NCI-H2029 treated with DMSO at 0.1 percent for 48 hours (cell line): Measurements from ENCODE around the gene DAGLB.
"Not testable (repeated sequence)": the region's sequence is repeated elsewhere in the genome, so short reads cannot be mapped to it uniquely, and the experiment has no call there.

Experiments
- DNase-seq: peaks from one replicate; lab custom pipeline; 2025; lab: John Stamatoyannopoulos, UW

DAGLB gene

GRCh38 chr7:6398943-6399342 lies 48.8 kb downstream of the DAGLB start:
- DNase-seq: no peak

DNA sequence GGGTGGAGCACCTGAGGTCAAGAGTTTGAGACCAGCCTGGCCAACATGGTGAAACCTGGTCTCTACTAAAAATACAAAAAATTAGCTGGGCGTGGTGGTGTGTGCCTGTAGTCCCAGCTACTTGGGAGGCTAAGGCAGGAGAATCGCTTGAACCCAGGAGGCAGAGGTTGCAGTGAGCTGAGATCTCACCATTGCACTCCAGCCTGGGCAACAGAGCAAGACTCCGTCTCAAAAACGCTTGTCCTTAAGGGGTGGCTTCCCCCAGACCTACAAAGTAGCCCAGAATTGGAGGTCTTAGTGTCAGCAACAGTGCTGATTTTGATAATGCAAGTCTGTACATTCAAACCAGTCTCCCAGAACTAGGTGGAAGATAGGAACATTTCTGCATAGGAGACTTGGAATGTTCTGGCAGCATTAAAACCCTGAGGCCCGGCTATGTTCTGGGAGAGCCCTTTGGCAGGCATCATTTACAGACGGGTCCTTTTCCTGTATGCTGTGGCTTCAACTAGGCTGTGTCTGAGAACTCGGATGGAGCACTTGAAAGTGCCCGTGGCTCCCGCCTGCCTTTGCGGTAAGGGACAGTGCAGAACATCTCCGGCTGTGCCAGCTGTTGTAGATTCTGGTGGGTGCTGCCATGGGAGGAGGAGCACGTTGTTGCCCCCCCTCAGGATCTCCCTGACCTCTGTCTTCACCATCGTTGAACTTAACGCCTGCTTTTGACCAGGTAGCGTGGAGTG lies 49.8 kb downstream of the DAGLB start:
- not testable (repeated sequence) for DNase-seq

GRCh38 chr7:6395898-6396595 lies 51.7 kb downstream of the DAGLB start:
- DNase-seq: no peak

- DNase-seq: no peak
Measured at GRCh38 chr7:6394114-6394513, 53.6 kb downstream of the DAGLB start.

- DNase-seq: no peak
Measured at GRCh38 chr7:6393667-6394056, 54.1 kb downstream of the DAGLB start.

- DNase-seq: no peak
Measured at GRCh38 chr7:6392712-6393666, 54.8 kb downstream of the DAGLB start.

DNA sequence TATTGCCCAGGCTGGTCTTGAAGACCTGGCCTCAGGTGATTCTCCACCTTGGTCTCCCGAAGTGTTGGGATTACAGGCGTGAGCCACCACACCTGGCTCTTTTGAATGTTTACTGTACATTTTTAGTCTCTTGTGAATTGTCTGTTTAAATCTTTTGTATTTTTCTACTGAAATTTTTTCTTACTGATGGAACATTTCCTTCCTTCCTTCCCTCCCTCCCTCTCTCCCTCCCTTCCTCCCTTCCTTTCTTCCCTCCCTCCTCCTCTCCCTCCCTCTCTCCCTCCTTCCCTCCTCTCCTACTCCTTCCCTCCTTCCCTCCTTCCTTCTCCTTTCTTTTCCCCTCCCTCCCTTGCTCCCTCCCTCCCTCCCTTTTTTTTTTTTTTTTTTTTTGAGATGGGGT lies 58.0 kb downstream of the DAGLB start:
- no peak for DNase-seq

GRCh38 chr7:6387734-6388294 lies 59.9 kb downstream of the DAGLB start:
- DNase-seq: no peak

DNA sequence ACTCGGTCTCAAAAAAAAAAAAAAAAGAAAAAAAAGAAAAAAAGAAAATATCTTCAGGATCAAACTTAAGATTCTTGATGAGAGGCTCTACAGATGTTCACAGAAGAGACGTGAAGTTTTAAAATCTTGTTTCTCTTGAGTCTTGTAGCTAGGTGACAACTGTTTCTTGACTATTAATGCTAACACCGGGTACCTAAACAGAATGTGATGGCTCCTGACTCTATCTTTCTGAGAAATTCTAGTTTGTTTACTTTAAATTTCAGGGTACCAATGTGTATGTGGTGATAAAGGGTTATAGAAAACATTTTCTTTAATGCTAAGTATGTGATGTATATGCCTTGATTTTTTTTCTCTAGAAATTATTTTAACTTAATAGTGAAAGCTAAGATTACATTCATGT lies 61.0 kb downstream of the DAGLB start:
- no peak for DNase-seq

GRCh38 chr7:6385909-6386560 lies 61.7 kb downstream of the DAGLB start:
- peak; percentile 6 for DNase-seq

DNA sequence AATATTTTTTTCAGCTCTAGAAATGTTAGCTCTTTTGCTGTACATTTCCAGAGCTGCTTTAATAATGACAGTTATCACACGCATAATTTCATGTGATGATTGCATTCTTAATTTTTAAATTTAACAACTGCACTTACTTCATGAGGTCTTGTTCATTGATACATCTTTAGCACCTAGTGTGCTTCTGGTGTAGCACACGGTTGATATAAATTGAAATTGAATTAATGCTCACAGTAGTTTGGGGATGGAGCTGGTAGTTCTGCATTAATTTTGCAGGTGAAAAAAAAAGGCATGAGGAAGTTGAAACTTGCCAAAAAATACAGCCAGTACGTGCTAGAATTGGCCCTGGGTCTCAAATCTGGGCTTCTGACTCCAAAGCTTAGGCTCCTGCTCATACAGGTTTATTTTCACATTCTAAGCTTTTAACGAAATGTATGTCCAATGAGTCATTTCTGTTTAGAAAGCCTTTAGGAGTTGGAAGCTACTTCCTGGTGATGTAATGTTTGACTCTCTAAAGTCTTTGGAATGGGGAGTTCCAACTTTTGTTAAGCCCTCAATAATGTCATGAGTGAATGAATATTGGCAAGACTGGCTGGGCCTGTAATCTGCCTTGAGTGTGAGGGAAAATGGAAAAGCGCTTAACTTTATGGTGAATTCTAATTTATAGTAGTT lies 62.5 kb downstream of the DAGLB start:
- peak; percentile 16 for DNase-seq

DNA sequence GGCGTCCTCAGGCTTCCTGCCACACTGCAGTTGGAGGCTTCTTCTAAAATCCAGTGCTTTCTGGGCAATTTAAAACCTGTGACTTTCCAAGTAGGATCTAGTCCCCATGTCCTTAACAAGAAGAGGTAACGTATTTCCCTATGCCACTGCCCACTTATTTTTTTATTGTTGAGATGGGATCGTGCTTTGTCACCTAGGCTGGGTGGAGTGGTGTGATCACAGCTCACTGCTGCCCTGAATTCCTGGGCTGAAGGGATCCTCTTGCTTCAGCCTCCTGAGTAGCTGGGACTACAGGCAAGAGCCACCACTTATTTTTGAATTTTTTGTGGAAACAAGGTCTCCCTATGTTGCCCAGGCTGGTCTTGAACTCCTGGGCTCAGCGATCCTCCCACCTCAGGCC lies 63.4 kb downstream of the DAGLB start:
- no peak for DNase-seq

GRCh38 chr7:6382817-6383216 lies 64.9 kb downstream of the DAGLB start:
- DNase-seq: no peak

- DNase-seq: not testable (repeated sequence)
Measured at GRCh38 chr7:6381846-6382245, 65.9 kb downstream of the DAGLB start.

- DNase-seq: no peak
Measured at GRCh38 chr7:6380310-6381095, 67.3 kb downstream of the DAGLB start.

- DNase-seq: no peak
Measured at GRCh38 chr7:6379886-6380285, 67.9 kb downstream of the DAGLB start.

- not testable (repeated sequence) for DNase-seq
Measured at GRCh38 chr7:6378556-6378955, 69.2 kb downstream of the DAGLB start.

DNA sequence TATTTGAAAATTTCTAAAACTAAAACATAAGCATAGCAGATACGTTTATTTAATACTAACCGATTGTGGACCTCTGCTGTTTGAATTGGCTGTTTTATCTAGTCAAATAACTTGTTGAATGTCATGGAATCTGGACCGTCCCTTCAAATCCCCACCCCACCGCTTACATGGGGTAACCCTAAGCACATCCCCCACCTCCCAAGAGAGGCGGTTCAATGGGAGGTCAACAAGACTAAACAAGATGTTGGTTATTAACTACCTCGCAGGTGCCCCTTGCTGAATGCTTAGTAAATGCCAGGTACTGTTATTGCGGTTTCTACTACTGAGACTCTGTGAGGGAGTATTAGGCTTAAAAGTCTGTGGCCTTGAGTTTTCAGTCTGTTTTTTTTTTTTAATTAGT lies 70.9 kb downstream of the DAGLB start:
- no peak for DNase-seq

GRCh38 chr7:6375348-6376101 lies 72.2 kb downstream of the DAGLB start:
- no peak for DNase-seq
